Natural killer cell (primary cell): ENCODE measurements around the gene NUP205. TPM values are rescaled to one million over a fixed set of nuclear protein-coding genes. Genes with fewer than 3 reads are reported as not detected.
A peak's percentile ranks its signal among the peaks of the same experiment; 100 is the strongest.

Experiments
- ATAC-seq, 3 donors: fragments of 150-1000 bp in 2 of 3; fragments of 200-7000 bp in 1 of 3; cut with Tn5 transposase; 1 replicate in 1 of 3; 2 replicates in 2 of 3; pipeline ENCODE4 v1.10.0; 2021; ENCODE audit warnings: mild to moderate bottlenecking in 2 of 3, moderate library complexity in 2 of 3
- DNase-seq, 2 donors: peaks; one replicate each; pipeline versions ENCODE4 v3.0.0 to v3.0.0-alpha.2; 2013 to 2021; ENCODE audit warnings: mixed read lengths in 1 of 2
- H3K27ac ChIP-seq: one replicate; pipeline ENCODE4 v1.5.1; 2013; ENCODE audit warnings: mild to moderate bottlenecking, low read length
- H3K27me3 ChIP-seq: one replicate; pipeline ENCODE4 v1.6.1; 2013; ENCODE audit warnings: low read length; ENCODE audit not compliant: control insufficient read depth, insufficient read depth
- H3K36me3 ChIP-seq: one replicate; pipeline ENCODE4 v1.6.1; 2013; ENCODE audit warnings: low read length; ENCODE audit not compliant: control insufficient read depth, insufficient read depth
- H3K4me1 ChIP-seq: one replicate; pipeline ENCODE4 v1.6.1; 2013; ENCODE audit warnings: low read length; ENCODE audit not compliant: control insufficient read depth, insufficient read depth
- H3K4me3 ChIP-seq: one replicate; pipeline ENCODE4 v1.5.1; 2013; ENCODE audit warnings: low read length
- H3K9me3 ChIP-seq: one replicate; pipeline ENCODE4 v1.6.1; 2013; ENCODE audit warnings: low read length; ENCODE audit not compliant: control insufficient read depth, insufficient read depth
- H3K27ac Mint-ChIP-seq, 2 donors: one replicate each; pipeline ENCODE4 v1.8.0; 2022; ENCODE audit warnings: mild to moderate bottlenecking in 2 of 2, mixed read lengths in 2 of 2, moderate library complexity in 1 of 2
- H3K27me3 Mint-ChIP-seq, 2 donors: one replicate each; pipeline ENCODE4 v1.8.0; 2022; ENCODE audit warnings: low read depth in 2 of 2, mixed read lengths in 2 of 2
- H3K36me3 Mint-ChIP-seq: one replicate; pipeline ENCODE4 v1.8.0; 2022; ENCODE audit warnings: mixed read lengths
- H3K4me1 Mint-ChIP-seq, 2 donors: one replicate each; pipeline ENCODE4 v1.8.0; 2022; ENCODE audit warnings: mixed read lengths in 2 of 2
- H3K4me3 Mint-ChIP-seq: one replicate; pipeline ENCODE4 v1.8.0; 2022; ENCODE audit warnings: mild to moderate bottlenecking, moderate library complexity, mixed read lengths
- H3K9me3 Mint-ChIP-seq, 2 donors: one replicate each; pipeline ENCODE4 v1.8.0; 2022; ENCODE audit warnings: mixed read lengths in 2 of 2
- CTCF ChIP-seq: fragments of 200-600 bp; IDR thresholded peaks from one replicate; pipeline ENCODE4 v1.8.0; 2022; ENCODE audit warnings: antibody characterized with exemption
- WGBS: methylation state at CpG from one replicate; pipeline ENCODE4 v1.1.7; 2013; ENCODE audit warnings: missing lambda C conversion rate; ENCODE audit not compliant: insufficient coverage; 5-methylcytosine and 5-hydroxymethylcytosine counted together
- intact Hi-C: fragments of 100-400 bp; cut with micrococcal nuclease; formaldehyde crosslinking; loops from one replicate; pipeline ENCODE4 v1.14.2; 2022
- total RNA-seq, 4 donors: library from RNA; stranded (reverse); fragments of 120-200 nt in 1 of 4; gene quantifications; one replicate each; pipeline versions ENCODE4 v1.2.3 to v1.2.4, GENCODE V29; 2013 to 2022

Gene NUP205
- total RNA-seq, 3 donors from 2014 or later (not counting 1 experiment from before 2014, with no cell fraction given), result 45.6 to 55.1 (median 53.7) TPM

GRCh38 chr7:135560631-135561030, 2.9 kb downstream of the NUP205 start:
- peaks cover 7% of the 10 kb centered on the region for H3K4me1 ChIP-seq
- WGBS, result no CpG with 5 or more reads among the region's 1 CpG
- Mint-ChIP-seq H3K27me3 (no peaks in the 10 kb centered on the region), H3K36me3 (no peaks in the 10 kb centered on the region), H3K4me3 (no peak overlapping the region), H3K9me3 (no peaks in the 10 kb centered on the region), H3K4me1 (peaks cover 2 to 24% of the 10 kb centered on the region in 2 donors), H3K27ac (peak overlapping the region in 1 of 2 donors; percentile 15)
- H3K27ac ChIP-seq, result no peak overlapping the region
- peaks cover 1% of the 10 kb centered on the region for H3K36me3 ChIP-seq
- no peaks in the 10 kb centered on the region for H3K9me3 ChIP-seq
- TF ChIP-seq CTCF, result no peak
- H3K27me3 ChIP-seq, result no peaks in the 10 kb centered on the region
- H3K4me3 ChIP-seq, result no peak overlapping the region
- ATAC-seq (no peak), DNase-seq (no peak)
- intact Hi-C loops, result no loop called here

GRCh38 chr7:135562720-135563119, 5.0 kb downstream of the NUP205 start:
- Histone ChIP-seq H3K4me3 (no peak overlapping the region), H3K4me1 (peaks cover 7% of the 10 kb centered on the region), H3K27me3 (no peaks in the 10 kb centered on the region), H3K9me3 (no peaks in the 10 kb centered on the region), H3K36me3 (peaks cover 2% of the 10 kb centered on the region), H3K27ac (no peak overlapping the region)
- no peaks in the 10 kb centered on the region for H3K9me3 Mint-ChIP-seq
- no peak overlapping the region for H3K27ac Mint-ChIP-seq
- peaks cover 4 to 24% of the 10 kb centered on the region in 2 donors for H3K4me1 Mint-ChIP-seq
- no peaks in the 10 kb centered on the region for H3K36me3 Mint-ChIP-seq
- ATAC-seq (no peak), DNase-seq (no peak)
- TF ChIP-seq CTCF, result no peak
- H3K4me3 Mint-ChIP-seq, result no peak overlapping the region
- no peaks in the 10 kb centered on the region for H3K27me3 Mint-ChIP-seq
- intact Hi-C loops, result no loop called here
- 85% methylated on average over 8 of the region's 8 CpGs for WGBS

GRCh38 chr7:135571834-135572233, 14.1 kb downstream of the NUP205 start:
- H3K4me3 Mint-ChIP-seq, result no peak overlapping the region
- ATAC-seq, result no peak
- H3K9me3 ChIP-seq, result no peaks in the 10 kb centered on the region
- WGBS, result 97% methylated on average over 2 of the region's 3 CpGs
- no peak overlapping the region for H3K27ac Mint-ChIP-seq
- H3K36me3 Mint-ChIP-seq, result peaks cover 22% of the 10 kb centered on the region
- H3K4me3 ChIP-seq, result no peak overlapping the region
- no peak overlapping the region for H3K27ac ChIP-seq
- peaks cover 46% of the 10 kb centered on the region for H3K36me3 ChIP-seq
- intact Hi-C loops, result no loop called here
- no peaks in the 10 kb centered on the region for H3K4me1 ChIP-seq
- peaks cover 15 to 24% of the 10 kb centered on the region in 2 donors for H3K4me1 Mint-ChIP-seq
- TF ChIP-seq CTCF, result no peak
- H3K27me3 ChIP-seq, result no peaks in the 10 kb centered on the region
- no peaks in the 10 kb centered on the region for H3K27me3 Mint-ChIP-seq
- no peak for DNase-seq
- no peaks in the 10 kb centered on the region for H3K9me3 Mint-ChIP-seq

- 93% methylated on average over 2 of the region's 2 CpGs for WGBS
- Histone ChIP-seq H3K27ac (no peak overlapping the region), H3K4me3 (no peak overlapping the region), H3K9me3 (no peaks in the 10 kb centered on the region), H3K27me3 (no peaks in the 10 kb centered on the region), H3K36me3 (peaks cover 62% of the 10 kb centered on the region), H3K4me1 (no peaks in the 10 kb centered on the region)
- no peaks in the 10 kb centered on the region for H3K27me3 Mint-ChIP-seq
- H3K36me3 Mint-ChIP-seq, result peaks cover 30% of the 10 kb centered on the region
- peak overlapping the region in 1 of 2 donors; percentile 25 for H3K27ac Mint-ChIP-seq
- intact Hi-C loops, result no loop called here
- no peaks in the 10 kb centered on the region for H3K9me3 Mint-ChIP-seq
- no peak overlapping the region for H3K4me3 Mint-ChIP-seq
- no peak for TF ChIP-seq CTCF
- DNase-seq (no peak), ATAC-seq (no peak)
- peaks cover 14 to 23% of the 10 kb centered on the region in 2 donors for H3K4me1 Mint-ChIP-seq
These were observed 15.8 kb downstream of the NUP205 start for GRCh38 chr7:135573541-135573940.
